ENCODE measurements around the gene AIP.
A peak's percentile ranks its signal among the peaks of the same experiment; 100 is the strongest.

Gene AIP

GRCh38 chr11:67482827-67483798, at the start of gene AIP:
Gene AIP, plus strand, starts transcription at chr11:67483026. Its CDS starts 133 bp downstream, at chr11:67483159.
- DNase-seq, result peak; percentile 98

GRCh38 chr11:67433536-67434394, 49.1 kb upstream of the AIP start:
- no peak for DNase-seq

GRCh38 chr11:67434395-67434881, 48.4 kb upstream of the AIP start:
- no peak for DNase-seq

GRCh38 chr11:67435031-67435726, 47.6 kb upstream of the AIP start:
- DNase-seq, result no peak

GRCh38 chr11:67435727-67436458, 46.9 kb upstream of the AIP start:
- no peak for DNase-seq

- DNase-seq, result no peak
Observed at GRCh38 chr11:67436459-67437081, 46.3 kb upstream of the AIP start.

- no peak for DNase-seq
Observed at GRCh38 chr11:67437082-67437808, 45.6 kb upstream of the AIP start, which contains the start of gene PTPRCAP. Gene PTPRCAP, minus strand, starts transcription at chr11:67437682. Its CDS starts 63 bp downstream, at chr11:67437619.

- no peak for DNase-seq
Observed at GRCh38 chr11:67437809-67438157, 45.0 kb upstream of the AIP start.

GRCh38 chr11:67438158-67438902, 44.5 kb upstream of the AIP start:
- no peak for DNase-seq

- DNase-seq, result peak; percentile 70
Observed at GRCh38 chr11:67439321-67440228, 43.3 kb upstream of the AIP start.

GRCh38 chr11:67440229-67441097, 42.4 kb upstream of the AIP start:
- DNase-seq, result no peak

- DNase-seq, result no peak
Observed at GRCh38 chr11:67441098-67441563, 41.7 kb upstream of the AIP start.

- no peak for DNase-seq
Observed at GRCh38 chr11:67441731-67442351, 41.0 kb upstream of the AIP start.

- DNase-seq, result no peak
Observed at GRCh38 chr11:67442504-67443404, 40.1 kb upstream of the AIP start.

- DNase-seq, result no peak
Observed at GRCh38 chr11:67445515-67445914, 37.3 kb upstream of the AIP start.

GRCh38 chr11:67448220-67448609, 34.6 kb upstream of the AIP start:
- DNase-seq, result no peak
